ENCODE results near the gene ASAP2.

Gene ASAP2

GRCh38 chr2:9412781-9413180, 206.2 kb downstream of the ASAP2 start:
- Histone ChIP-seq H3K36me3 (ENCODE audit: control insufficient read depth, insufficient read depth, low read length) (peaks cover 66% of the 10 kb centered on the region), H3K27ac (ENCODE audit: low read depth, low read length, severe bottlenecking) (no peak overlapping the region), H3K9me3 (ENCODE audit: control insufficient read depth, low read length) (no peaks in the 10 kb centered on the region), H3K4me3 (ENCODE audit: extremely low read depth, insufficient read depth, low read length, poor library complexity, severe bottlenecking) (no peak overlapping the region), H3K4me1 (ENCODE audit: control insufficient read depth, insufficient read depth, low read length, poor library complexity, severe bottlenecking) (peaks cover 3% of the 10 kb centered on the region)
- 95 to 97% methylated on average over 3 to 4 of the region's 7 CpGs for WGBS, 2 experiments (ENCODE audit: insufficient coverage in 2 of 2)

DNA sequence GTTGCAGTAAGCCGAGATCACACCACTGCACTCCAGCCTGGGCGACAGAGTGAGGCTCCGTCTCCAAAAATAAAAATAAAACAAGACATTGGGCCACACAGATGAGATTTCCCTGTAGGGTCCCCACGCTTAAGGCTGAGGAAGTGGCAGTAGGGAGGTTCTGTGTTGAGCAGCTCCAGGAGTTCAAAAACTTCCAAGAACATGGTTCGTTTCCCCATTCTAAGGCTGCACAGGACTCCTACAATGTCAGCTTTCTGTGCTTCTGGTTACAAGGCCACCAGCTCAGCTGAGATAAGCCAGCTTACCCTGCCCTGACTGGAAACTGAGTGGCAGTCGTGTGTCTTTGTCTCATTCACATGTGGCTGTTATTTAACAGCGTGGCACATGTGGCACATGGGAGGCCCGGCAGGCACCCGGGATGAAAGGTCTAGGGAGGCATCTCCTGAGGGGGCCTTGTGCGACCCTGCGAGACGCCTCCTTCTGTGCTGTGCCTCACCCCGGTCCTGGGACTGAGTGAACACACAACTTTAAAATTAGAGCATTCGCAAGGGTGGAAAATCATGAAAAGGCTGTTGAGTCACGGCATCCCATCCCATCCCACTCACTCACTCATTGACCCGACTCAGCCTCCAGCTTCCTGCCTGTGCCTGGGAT, 209.0 kb downstream of the ASAP2 start:
- Histone ChIP-seq H3K36me3 (ENCODE audit: control insufficient read depth, insufficient read depth, low read length) (peaks cover 67% of the 10 kb centered on the region), H3K9me3 (ENCODE audit: control insufficient read depth, low read length) (no peaks in the 10 kb centered on the region), H3K4me1 (ENCODE audit: control insufficient read depth, insufficient read depth, low read length, poor library complexity, severe bottlenecking) (peaks cover 3% of the 10 kb centered on the region), H3K4me3 (ENCODE audit: extremely low read depth, insufficient read depth, low read length, poor library complexity, severe bottlenecking) (no peak overlapping the region), H3K27ac (ENCODE audit: low read depth, low read length, severe bottlenecking) (no peak overlapping the region)
- 94 to 98% methylated on average over 14 to 15 of the region's 16 CpGs for WGBS, 2 experiments (ENCODE audit: insufficient coverage in 2 of 2)

- Histone ChIP-seq H3K4me1 (ENCODE audit: control insufficient read depth, insufficient read depth, low read length, poor library complexity, severe bottlenecking) (peaks cover 3% of the 10 kb centered on the region), H3K9me3 (ENCODE audit: control insufficient read depth, low read length) (no peaks in the 10 kb centered on the region), H3K36me3 (ENCODE audit: control insufficient read depth, insufficient read depth, low read length) (peaks cover 60% of the 10 kb centered on the region), H3K4me3 (ENCODE audit: extremely low read depth, insufficient read depth, low read length, poor library complexity, severe bottlenecking) (no peak overlapping the region), H3K27ac (ENCODE audit: low read depth, low read length, severe bottlenecking) (no peak overlapping the region)
- WGBS, 2 experiments (ENCODE audit: insufficient coverage in 2 of 2): 92 to 94% methylated on average over 9 of the region's 9 CpGs
Measured at GRCh38 chr2:9416267-9416961, 209.8 kb downstream of the ASAP2 start.

DNA sequence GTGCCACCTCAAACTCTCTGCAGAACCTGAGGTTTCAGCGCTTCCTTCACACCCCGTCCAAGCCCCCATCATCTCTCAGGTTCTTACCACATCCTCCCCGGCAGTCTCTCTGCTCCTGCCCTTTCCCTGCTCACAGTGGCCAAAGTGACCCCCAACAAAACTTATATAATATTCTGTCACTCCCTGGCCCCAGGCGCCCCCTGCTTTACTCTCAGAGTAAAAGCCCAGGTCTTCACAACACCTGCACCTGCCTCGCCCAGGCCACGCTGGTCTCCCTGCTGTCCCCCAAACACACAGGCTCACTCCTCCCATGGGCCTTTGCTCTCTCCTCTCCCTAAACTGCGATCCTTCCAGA, 210.3 kb downstream of the ASAP2 start:
- Histone ChIP-seq H3K27ac (ENCODE audit: low read depth, low read length, severe bottlenecking) (no peak overlapping the region), H3K4me1 (ENCODE audit: control insufficient read depth, insufficient read depth, low read length, poor library complexity, severe bottlenecking) (peaks cover 3% of the 10 kb centered on the region), H3K36me3 (ENCODE audit: control insufficient read depth, insufficient read depth, low read length) (peaks cover 56% of the 10 kb centered on the region), H3K4me3 (ENCODE audit: extremely low read depth, insufficient read depth, low read length, poor library complexity, severe bottlenecking) (no peak overlapping the region), H3K9me3 (ENCODE audit: control insufficient read depth, low read length) (no peaks in the 10 kb centered on the region)
- WGBS, 2 experiments (ENCODE audit: insufficient coverage in 2 of 2): 94 to 100% methylated on average over 6 of the region's 7 CpGs

DNA sequence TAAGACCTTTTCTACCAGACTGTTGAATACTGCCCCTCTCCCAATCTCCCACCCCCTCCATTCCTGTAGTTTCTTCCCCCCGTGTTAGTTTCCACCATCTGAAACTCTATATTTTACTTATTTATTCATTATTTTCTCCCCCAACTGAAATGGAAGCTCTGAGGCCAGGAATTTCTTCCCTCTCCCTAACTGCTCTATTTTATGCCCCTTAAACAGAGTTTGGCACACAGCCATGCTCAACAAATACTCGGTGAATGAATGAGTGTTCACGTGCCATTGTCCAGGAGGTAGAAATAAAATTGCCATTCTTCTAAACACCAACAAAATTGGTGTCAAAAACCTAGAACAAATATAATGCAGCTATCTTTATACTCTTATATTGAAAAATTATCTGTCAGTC, 211.1 kb downstream of the ASAP2 start:
- H3K9me3 ChIP-seq (ENCODE audit: control insufficient read depth, low read length): no peaks in the 10 kb centered on the region
- no peak overlapping the region for H3K4me3 ChIP-seq (ENCODE audit: extremely low read depth, insufficient read depth, low read length, poor library complexity, severe bottlenecking)
- no peak overlapping the region for H3K27ac ChIP-seq (ENCODE audit: low read depth, low read length, severe bottlenecking)
- WGBS, 2 experiments (ENCODE audit: insufficient coverage in 2 of 2): 91 to 100% methylated on average over 1 to 3 of the region's 3 CpGs
- H3K36me3 ChIP-seq (ENCODE audit: control insufficient read depth, insufficient read depth, low read length): peaks cover 51% of the 10 kb centered on the region
- peaks cover 3% of the 10 kb centered on the region for H3K4me1 ChIP-seq (ENCODE audit: control insufficient read depth, insufficient read depth, low read length, poor library complexity, severe bottlenecking)

- H3K9me3 ChIP-seq (ENCODE audit: control insufficient read depth, low read length): no peaks in the 10 kb centered on the region
- 91 to 94% methylated on average over 3 to 4 of the region's 4 CpGs for WGBS, 2 experiments (ENCODE audit: insufficient coverage in 2 of 2)
Measured at GRCh38 chr2:9418746-9419145, 212.1 kb downstream of the ASAP2 start.

DNA sequence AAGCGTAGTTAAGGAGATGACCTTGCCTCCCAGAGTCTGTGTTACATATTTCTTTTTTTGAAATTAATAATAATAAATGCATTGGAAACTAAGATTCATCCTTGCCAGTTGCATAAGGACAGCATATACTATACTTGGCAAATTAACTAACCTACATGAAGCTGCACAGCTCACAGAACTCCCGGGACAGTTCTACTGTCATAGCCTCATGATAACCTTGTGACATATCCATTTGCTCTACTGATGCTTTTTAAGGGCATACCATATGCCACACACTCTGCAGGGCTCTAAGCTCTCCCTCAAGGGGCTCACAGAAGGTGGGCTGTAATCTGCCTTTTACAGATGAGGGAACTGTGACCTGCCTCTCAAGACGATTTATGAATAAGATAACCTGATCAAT, 212.9 kb downstream of the ASAP2 start:
- peaks cover 35% of the 10 kb centered on the region for H3K36me3 ChIP-seq (ENCODE audit: control insufficient read depth, insufficient read depth, low read length)
- H3K4me1 ChIP-seq (ENCODE audit: control insufficient read depth, insufficient read depth, low read length, poor library complexity, severe bottlenecking): peaks cover 5% of the 10 kb centered on the region
- no peak overlapping the region for H3K4me3 ChIP-seq (ENCODE audit: extremely low read depth, insufficient read depth, low read length, poor library complexity, severe bottlenecking)
- 88 to 100% methylated on average over 1 to 2 of the region's 3 CpGs for WGBS, 2 experiments (ENCODE audit: insufficient coverage in 2 of 2)
- H3K9me3 ChIP-seq (ENCODE audit: control insufficient read depth, low read length): no peaks in the 10 kb centered on the region
- H3K27ac ChIP-seq (ENCODE audit: low read depth, low read length, severe bottlenecking): no peak overlapping the region

More at GRCh38 chr2:9418746-9419145, 212.1 kb downstream of the ASAP2 start:
- H3K4me1 ChIP-seq (ENCODE audit: control insufficient read depth, insufficient read depth, low read length, poor library complexity, severe bottlenecking): peaks cover 3% of the 10 kb centered on the region
- H3K27ac ChIP-seq (ENCODE audit: low read depth, low read length, severe bottlenecking): no peak overlapping the region
- peaks cover 43% of the 10 kb centered on the region for H3K36me3 ChIP-seq (ENCODE audit: control insufficient read depth, insufficient read depth, low read length)
- H3K4me3 ChIP-seq (ENCODE audit: extremely low read depth, insufficient read depth, low read length, poor library complexity, severe bottlenecking): no peak overlapping the region

DNA sequence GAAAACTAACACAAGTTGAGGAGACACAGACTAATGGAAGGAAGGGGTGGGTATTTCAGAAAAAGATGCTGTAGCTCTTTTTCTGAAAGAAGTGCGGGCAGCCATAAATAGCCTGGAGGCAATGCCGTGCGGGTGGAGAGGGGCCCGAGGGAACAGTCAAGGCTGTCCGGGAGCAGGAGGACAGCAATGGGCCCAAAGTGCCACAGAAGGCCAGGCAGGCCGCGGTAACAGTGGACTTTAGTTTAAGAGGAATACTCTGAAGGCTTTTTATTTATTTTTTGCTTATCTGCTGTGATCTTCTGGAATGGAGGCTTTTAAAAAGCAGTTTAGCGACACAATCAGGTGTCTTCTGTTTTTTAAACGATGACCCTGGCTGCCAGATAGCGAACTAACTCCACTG, 213.9 kb downstream of the ASAP2 start:
- H3K4me1 ChIP-seq (ENCODE audit: control insufficient read depth, insufficient read depth, low read length, poor library complexity, severe bottlenecking): peaks cover 6% of the 10 kb centered on the region
- 90 to 96% methylated on average over 10 of the region's 10 CpGs for WGBS, 2 experiments (ENCODE audit: insufficient coverage in 2 of 2)
- H3K27ac ChIP-seq (ENCODE audit: low read depth, low read length, severe bottlenecking): no peak overlapping the region
- H3K9me3 ChIP-seq (ENCODE audit: control insufficient read depth, low read length): no peaks in the 10 kb centered on the region
- H3K36me3 ChIP-seq (ENCODE audit: control insufficient read depth, insufficient read depth, low read length): peaks cover 34% of the 10 kb centered on the region
- no peak overlapping the region for H3K4me3 ChIP-seq (ENCODE audit: extremely low read depth, insufficient read depth, low read length, poor library complexity, severe bottlenecking)

DNA sequence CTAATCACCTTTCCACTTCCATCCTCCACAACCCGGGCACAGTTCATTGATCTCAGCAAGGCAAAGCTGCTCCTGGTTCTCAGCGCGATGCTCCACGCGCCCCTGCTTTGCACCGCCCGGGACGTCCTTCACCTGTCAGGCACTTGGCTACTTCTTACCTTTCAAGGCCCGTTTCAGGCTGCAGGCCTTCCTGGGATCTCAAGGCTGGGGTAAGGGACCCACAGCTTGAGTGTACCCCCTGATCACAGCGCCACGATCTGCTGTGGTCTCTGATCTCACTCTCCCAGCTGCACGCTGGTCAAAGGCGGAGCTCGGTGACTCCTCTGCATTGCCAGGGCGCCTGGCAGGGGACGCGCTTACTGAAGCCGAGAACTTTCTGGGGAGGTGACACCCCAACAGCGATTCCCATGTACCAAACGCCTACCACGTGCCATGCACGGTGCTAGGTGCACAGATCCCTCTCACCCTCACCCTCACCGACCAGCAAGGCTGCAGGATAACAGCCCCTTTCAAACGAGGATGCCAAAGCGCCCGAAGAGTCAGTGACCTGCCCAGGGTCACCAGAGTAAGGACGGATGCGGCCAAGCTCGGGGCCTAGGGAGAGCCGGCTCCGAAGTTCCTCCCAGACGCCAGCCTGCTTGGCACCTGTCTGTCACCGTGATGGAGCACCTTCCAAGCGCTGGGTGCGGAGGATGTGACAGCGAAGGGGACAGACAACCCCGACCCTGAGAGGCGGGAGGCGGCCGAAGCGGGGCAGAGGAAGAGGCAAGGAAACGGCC, 215.9 kb downstream of the ASAP2 start:
- 4 to 5% methylated on average over 39 of the region's 42 CpGs for WGBS, 2 experiments (ENCODE audit: insufficient coverage in 2 of 2)
- Histone ChIP-seq H3K27ac (ENCODE audit: low read depth, low read length, severe bottlenecking) (no peak overlapping the region), H3K9me3 (ENCODE audit: control insufficient read depth, low read length) (no peaks in the 10 kb centered on the region)

GRCh38 chr2:9423100-9423921, 216.7 kb downstream of the ASAP2 start, which contains the start of the genes CPSF3 and ITGB1BP1:
Gene CPSF3, plus strand, starts transcription at chr2:9423654. Its CDS starts 120 bp downstream, at chr2:9423774.
Gene ITGB1BP1, minus strand, starts transcription at chr2:9423528. Its CDS starts 4,831 bp downstream, at chr2:9418697.
- Histone ChIP-seq H3K27ac (ENCODE audit: low read depth, low read length, severe bottlenecking) (peak within 1 kb of the TSS; percentile 89), H3K4me1 (ENCODE audit: control insufficient read depth, insufficient read depth, low read length, poor library complexity, severe bottlenecking) (peaks cover 3% of the 10 kb centered on the region)
- WGBS, 2 experiments (ENCODE audit: insufficient coverage in 2 of 2): 0% methylated on average over 64 to 74 of the region's 91 CpGs

More for the DNA sequence above, 215.9 kb downstream of the ASAP2 start:
- Histone ChIP-seq H3K4me3 (ENCODE audit: extremely low read depth, insufficient read depth, low read length, poor library complexity, severe bottlenecking) (peak overlapping the region; percentile 92), H3K36me3 (ENCODE audit: control insufficient read depth, insufficient read depth, low read length) (peaks cover 31% of the 10 kb centered on the region), H3K4me1 (ENCODE audit: control insufficient read depth, insufficient read depth, low read length, poor library complexity, severe bottlenecking) (peaks cover 3% of the 10 kb centered on the region)

More at GRCh38 chr2:9423100-9423921, 216.7 kb downstream of the ASAP2 start, which contains the start of the genes CPSF3 and ITGB1BP1:
- no peaks in the 10 kb centered on the region for H3K9me3 ChIP-seq (ENCODE audit: control insufficient read depth, low read length)
- H3K4me3 ChIP-seq (ENCODE audit: extremely low read depth, insufficient read depth, low read length, poor library complexity, severe bottlenecking): peak within 1 kb of the TSS; percentile 92
- H3K36me3 ChIP-seq (ENCODE audit: control insufficient read depth, insufficient read depth, low read length): peaks cover 26% of the 10 kb centered on the region

Measured in mesodermal cell (in vitro differentiated cells).